PC-3 (cell line): ENCODE data around the gene RNF151. TPM values are rescaled to one million over a fixed set of nuclear protein-coding genes. Genes with fewer than 3 reads are reported as not detected.

Experiments
- ATAC-seq: fragments of 200-7000 bp; cut with Tn5 transposase; 2 replicates; pipeline ENCODE4 v1.9.1; 2020; ENCODE audit warnings: mild to moderate bottlenecking, moderate library complexity
- BruUV-seq: library from RNA; stranded (reverse); fragments of 400-500 nt; replicated peaks from 2 replicates; lab custom pipeline; 2021; lab: Mats Ljungman, UMichigan
- CTCF ChIA-PET: fragments of 300-600 bp; sonication (Branson Sonifier 250); formaldehyde crosslinking; loops from one replicate; lab custom pipeline; 2022; ENCODE audit warnings: antibody characterized with exemption; lab: Charles Lee
- POLR2A ChIA-PET: fragments of 300-600 bp; sonication (Branson Sonifier 250); formaldehyde crosslinking; loops from one replicate; lab custom pipeline; 2022; ENCODE audit warnings: antibody characterized with exemption; ENCODE audit not compliant: unreplicated experiment; lab: Charles Lee
- DNase-seq: peaks from one replicate; pipeline ENCODE4 v3.0.0-alpha.2; 2015
- H2AFZ ChIP-seq: fragments of 300-600 bp; sonication (generic); 2 replicates; pipeline ENCODE4 v1.6.0; 2016; ENCODE audit warnings: antibody characterized with exemption, low read length
- H3F3A ChIP-seq: fragments of 300-600 bp; sonication (generic); one replicate; pipeline ENCODE4 v1.6.0; 2017; ENCODE audit warnings: antibody characterized with exemption, low read length, control low read depth, mild to moderate bottlenecking; ENCODE audit not compliant: unreplicated experiment
- H3K27ac ChIP-seq: fragments of 300-600 bp; sonication (generic); 2 replicates; pipeline ENCODE4 v1.5.1; 2016; ENCODE audit warnings: mild to moderate bottlenecking, low read length
- H3K27me3 ChIP-seq: fragments of 300-600 bp; sonication (generic); 2 replicates; pipeline ENCODE4 v1.6.1; 2016; ENCODE audit warnings: low read length, mixed read lengths
- H3K36me3 ChIP-seq: fragments of 300-600 bp; sonication (generic); 2 replicates; pipeline ENCODE4 v1.6.1; 2016; ENCODE audit warnings: low read depth, mixed run types, low read length, mixed read lengths
- H3K4me1 ChIP-seq: fragments of 300-600 bp; sonication (generic); 2 replicates; pipeline ENCODE4 v1.5.1; 2016; ENCODE audit warnings: low read length; ENCODE audit not compliant: insufficient read depth
- H3K4me2 ChIP-seq: fragments of 300-600 bp; sonication (generic); 2 replicates; pipeline ENCODE4 v1.6.0; 2016; ENCODE audit warnings: low read length
- H3K4me3 ChIP-seq: fragments of 300-600 bp; sonication (generic); 2 replicates; pipeline ENCODE4 v1.5.1; 2016; ENCODE audit warnings: mild to moderate bottlenecking, low read length, mixed read lengths
- H3K79me2 ChIP-seq: fragments of 300-600 bp; sonication (generic); 2 replicates; pipeline ENCODE4 v1.6.1; 2017; ENCODE audit warnings: low read length, mixed read lengths
- H3K9ac ChIP-seq: fragments of 300-600 bp; sonication (generic); 2 replicates; pipeline ENCODE4 v1.6.0; 2016; ENCODE audit warnings: mild to moderate bottlenecking, low read length
- H3K9me2 ChIP-seq: fragments of 300-600 bp; sonication (generic); replicated peaks from 2 replicates; pipeline ENCODE4 v1.6.1; 2016; ENCODE audit warnings: mixed run types, low read length, mixed read lengths
- H3K9me3 ChIP-seq: fragments of 300-600 bp; sonication (generic); 2 replicates; pipeline ENCODE4 v1.6.1; 2016; ENCODE audit warnings: low read length, mixed read lengths
- H4K20me1 ChIP-seq: fragments of 300-600 bp; sonication (generic); 2 replicates; pipeline ENCODE4 v1.6.1; 2016; ENCODE audit warnings: low read length, mixed read lengths
- EZH2 ChIP-seq: fragments of 300-600 bp; sonication (generic); IDR thresholded peaks from one replicate; pipeline ENCODE4 v1.6.1; 2017; ENCODE audit warnings: antibody characterized with exemption, mild to moderate bottlenecking, low read length; ENCODE audit not compliant: unreplicated experiment
- EZH2phosphoT487 ChIP-seq: fragments of 300-600 bp; sonication (generic); IDR thresholded peaks from 2 replicates; pipeline ENCODE4 v1.6.1; 2018; ENCODE audit warnings: mild to moderate bottlenecking, antibody characterized with exemption, low read length, borderline replicate concordance
- intact Hi-C: fragments of 100-400 bp; cut with micrococcal nuclease; formaldehyde crosslinking; loops from 2 replicates; pipeline ENCODE4 v1.9.0; 2023
- total RNA-seq: library from RNA; depleted of rRNA; stranded (reverse); fragments of >200 nt; gene quantifications from 2 replicates; pipeline ENCODE4 v1.2.3, GENCODE V29; 2014
- TF ChIP-seq, protein P1 (sequence below): fragments of 300-600 bp; sonication (generic); conservative IDR thresholded peaks from 2 replicates; pipeline ENCODE4 v1.5.1; 2017; ENCODE audit warnings: antibody characterized with exemption, low read depth, mild to moderate bottlenecking, low read length

Gene RNF151
- total RNA-seq, 1 experiment from 2014 or later: not detected

DNA sequence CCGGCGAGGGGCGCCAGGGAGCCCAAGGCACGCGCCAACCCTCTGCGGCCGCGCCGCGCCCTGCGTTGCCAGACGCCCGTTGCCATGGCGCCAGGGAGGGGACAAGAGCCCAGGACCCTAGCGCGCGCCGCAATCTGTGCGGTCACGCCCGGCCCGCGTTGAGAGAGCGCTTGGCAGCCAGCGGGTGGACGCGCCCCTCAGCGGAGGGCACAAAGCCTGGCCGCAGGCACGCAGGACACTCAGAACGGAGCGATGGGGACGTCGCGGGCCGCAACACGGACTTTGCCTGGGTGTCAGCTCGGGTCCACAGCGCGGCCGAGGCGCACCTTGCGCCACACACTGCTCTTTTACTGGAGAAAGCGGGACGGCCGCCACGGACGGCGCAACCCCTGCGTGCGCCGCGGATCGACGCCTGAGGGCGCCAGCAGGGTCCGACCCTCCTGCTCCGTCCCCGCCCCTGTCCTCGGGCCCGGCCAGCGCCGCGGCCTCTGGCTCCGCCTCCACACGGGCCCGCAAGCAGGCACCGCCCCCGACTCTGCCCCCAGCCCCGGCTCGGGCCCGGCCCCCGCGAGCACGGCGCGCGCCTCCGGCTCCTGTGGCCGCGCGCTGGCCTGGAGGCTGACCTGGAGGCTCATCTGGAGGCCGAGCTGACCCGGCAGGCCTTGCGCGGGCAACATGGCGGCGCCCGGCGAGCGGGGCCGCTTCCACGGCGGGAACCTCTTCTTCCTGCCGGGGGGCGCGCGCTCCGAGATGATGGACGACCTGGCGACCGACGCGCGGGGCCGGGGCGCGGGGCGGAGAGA lies 17.1 kb downstream of the RNF151 start, which contains the start of gene GFER:
TSS of gene GFER (plus strand) at position 650 of the 803 bp plus-strand sequence. CDS start at position 676, 26 bp downstream.
- H4K20me1 ChIP-seq: no peaks in the 10 kb centered on the region
- H3K4me3 ChIP-seq: peak within 1 kb of the TSS; percentile 90
- peaks cover 19% of the 10 kb centered on the region for H3K79me2 ChIP-seq
- ATAC-seq: peak; percentile 76
- H3F3A ChIP-seq: peaks cover 3% of the 10 kb centered on the region
- no peaks in the 10 kb centered on the region; the same call in 1 of the 2 replicates for H3K36me3 ChIP-seq
- peak within 1 kb of the TSS; percentile 72 for H2AFZ ChIP-seq
- H3K4me1 ChIP-seq: peaks cover 45% of the 10 kb centered on the region
- no peaks in the 10 kb centered on the region for H3K9me3 ChIP-seq
- H3K4me2 ChIP-seq: peak within 1 kb of the TSS; percentile 95
- TF ChIP-seq, protein P1, sequence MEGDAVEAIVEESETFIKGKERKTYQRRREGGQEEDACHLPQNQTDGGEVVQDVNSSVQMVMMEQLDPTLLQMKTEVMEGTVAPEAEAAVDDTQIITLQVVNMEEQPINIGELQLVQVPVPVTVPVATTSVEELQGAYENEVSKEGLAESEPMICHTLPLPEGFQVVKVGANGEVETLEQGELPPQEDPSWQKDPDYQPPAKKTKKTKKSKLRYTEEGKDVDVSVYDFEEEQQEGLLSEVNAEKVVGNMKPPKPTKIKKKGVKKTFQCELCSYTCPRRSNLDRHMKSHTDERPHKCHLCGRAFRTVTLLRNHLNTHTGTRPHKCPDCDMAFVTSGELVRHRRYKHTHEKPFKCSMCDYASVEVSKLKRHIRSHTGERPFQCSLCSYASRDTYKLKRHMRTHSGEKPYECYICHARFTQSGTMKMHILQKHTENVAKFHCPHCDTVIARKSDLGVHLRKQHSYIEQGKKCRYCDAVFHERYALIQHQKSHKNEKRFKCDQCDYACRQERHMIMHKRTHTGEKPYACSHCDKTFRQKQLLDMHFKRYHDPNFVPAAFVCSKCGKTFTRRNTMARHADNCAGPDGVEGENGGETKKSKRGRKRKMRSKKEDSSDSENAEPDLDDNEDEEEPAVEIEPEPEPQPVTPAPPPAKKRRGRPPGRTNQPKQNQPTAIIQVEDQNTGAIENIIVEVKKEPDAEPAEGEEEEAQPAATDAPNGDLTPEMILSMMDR: no peak; the same call in 1 of the 2 replicates
- TF ChIP-seq EZH2phosphoT487: 0 out of 2 replicates have a peak, but pooled peaks have one; percentile 59
- no peak for TF ChIP-seq EZH2
- ChIA-PET CTCF (no interaction called here), POLR2A (interaction anchor here (0.6 kb wide), 1 partner anchor 24 kb away, joined by 4 read pairs; no protein-coding TSS in a partner anchor)
- no TSS peak for BruUV-seq
- no peaks in the 10 kb centered on the region for H3K27me3 ChIP-seq
- H3K9me2 ChIP-seq: no peaks in the 10 kb centered on the region
- intact Hi-C loops: no loop called here
- peak; percentile 86 for DNase-seq
- peak within 1 kb of the TSS; percentile 85 for H3K9ac ChIP-seq
- no peak within 1 kb of the TSS for H3K27ac ChIP-seq

DNA sequence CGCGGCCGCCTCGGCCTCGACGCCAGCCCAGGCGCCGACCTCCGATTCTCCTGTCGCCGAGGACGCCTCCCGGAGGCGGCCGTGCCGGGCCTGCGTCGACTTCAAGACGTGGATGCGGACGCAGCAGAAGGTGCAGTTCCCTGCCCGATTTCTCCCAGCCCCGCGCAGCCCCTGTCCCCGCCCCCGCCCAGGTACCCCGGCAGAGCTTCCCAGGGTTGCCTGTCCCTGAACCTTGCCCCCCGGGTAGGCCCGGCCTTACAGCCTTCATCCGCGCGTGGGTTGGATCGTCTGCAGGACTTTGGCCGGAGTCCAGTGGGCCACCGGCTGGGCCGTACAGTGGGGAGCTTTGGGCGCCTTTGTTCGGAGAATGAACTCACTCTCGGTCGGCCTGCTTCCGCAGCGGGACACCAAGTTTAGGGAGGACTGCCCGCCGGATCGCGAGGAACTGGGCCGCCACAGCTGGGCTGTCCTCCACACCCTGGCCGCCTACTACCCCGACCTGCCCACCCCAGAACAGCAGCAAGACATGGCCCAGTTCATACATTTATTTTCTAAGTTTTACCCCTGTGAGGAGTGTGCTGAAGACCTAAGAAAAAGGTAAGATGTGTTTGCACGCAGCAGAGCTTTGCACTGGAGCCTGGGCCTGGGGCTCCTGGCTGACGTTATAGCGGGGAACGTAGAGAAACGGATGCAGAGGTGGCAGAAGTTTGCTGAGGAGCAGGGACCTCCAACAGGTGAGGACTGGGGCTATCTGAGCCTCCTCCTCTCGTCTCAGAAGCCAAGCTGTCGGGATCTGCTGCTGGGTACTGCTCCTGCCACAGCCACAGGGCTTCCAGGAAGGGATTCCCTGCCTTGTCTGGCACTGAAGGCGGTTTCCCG lies 17.9 kb downstream of the RNF151 start:
- Histone ChIP-seq H3K36me3 (no peaks in the 10 kb centered on the region; the same call in 1 of the 2 replicates), H3K9ac (peak overlapping the region; percentile 85), H3K27ac (no peak overlapping the region), H3K9me3 (no peaks in the 10 kb centered on the region), H3K9me2 (no peaks in the 10 kb centered on the region), H3K27me3 (no peaks in the 10 kb centered on the region), H3F3A (peaks cover 3% of the 10 kb centered on the region), H3K79me2 (peaks cover 19% of the 10 kb centered on the region), H3K4me3 (peak overlapping the region; percentile 90), H3K4me2 (peak overlapping the region; percentile 95), H3K4me1 (peaks cover 40% of the 10 kb centered on the region), H4K20me1 (no peaks in the 10 kb centered on the region), H2AFZ (peak overlapping the region; percentile 72)
- TF ChIP-seq EZH2phosphoT487 (no peak), EZH2 (no peak)
- TF ChIP-seq, protein P1: no peak
- DNase-seq: no peak
- CTCF ChIA-PET: interaction anchor here (1.0 kb wide), 1 partner anchor 19 kb away, joined by 3 read pairs; no protein-coding TSS in a partner anchor
- TSS peak; percentile 55 for BruUV-seq
- intact Hi-C loops: no loop called here
- POLR2A ChIA-PET: interaction anchor here (0.6 kb wide), 3 partner anchors 23 to 212 kb away, joined by 3 to 5 read pairs (median 4); partner anchors contain the start of genes EME2 and MRPS34
- ATAC-seq: peak; percentile 2; the same call in 1 of the 2 replicates
